WTC11 (cell line): ENCODE data around the gene MAPK12. TPM values are rescaled to one million over a fixed set of nuclear protein-coding genes. Genes with fewer than 3 reads are reported as not detected.

Source experiments
- CDX4 ChIP-seq: fragments of 250-450 bp; sonication (Bioruptor Pico); IDR thresholded peaks from 2 replicates; pipeline ENCODE4 v1.9.0; 2021; ENCODE audit warnings: moderate library complexity, mild to moderate bottlenecking, inconsistent platforms, borderline replicate concordance
- CTCF ChIP-seq: fragments of 200-600 bp; IDR thresholded peaks from 2 replicates; pipeline ENCODE4 v1.8.0; 2022; ENCODE audit warnings: antibody characterized with exemption
- ERG ChIP-seq: fragments of 250-450 bp; sonication (Bioruptor Pico); IDR thresholded peaks from 2 replicates; pipeline ENCODE4 v1.8.0; 2021; ENCODE audit warnings: mild to moderate bottlenecking
- FOXK1 ChIP-seq: sonication (generic); formaldehyde crosslinking; IDR thresholded peaks from 2 replicates; pipeline ENCODE4 v1.8.0; 2022; ENCODE audit warnings: mild to moderate bottlenecking, moderate library complexity, missing genetic modification reagents
- FOXP1 ChIP-seq: sonication (generic); formaldehyde crosslinking; IDR thresholded peaks from 2 replicates; pipeline ENCODE4 v1.8.0; 2022; ENCODE audit warnings: missing genetic modification reagents, mild to moderate bottlenecking, moderate library complexity, borderline replicate concordance
- HMGXB4 ChIP-seq: sonication (generic); formaldehyde crosslinking; IDR thresholded peaks from 2 replicates; pipeline ENCODE4 v1.8.1; 2023; ENCODE audit warnings: mild to moderate bottlenecking, moderate library complexity, missing genetic modification reagents
- MXD4 ChIP-seq: fragments of 250-450 bp; sonication (Bioruptor Pico); IDR thresholded peaks from 2 replicates; pipeline ENCODE4 v1.8.0; 2021; ENCODE audit warnings: mild to moderate bottlenecking, moderate library complexity, borderline replicate concordance
- NFYB ChIP-seq: sonication (generic); formaldehyde crosslinking; conservative IDR thresholded peaks from 2 replicates; pipeline ENCODE4 v1.8.0; 2022; ENCODE audit warnings: low read depth, missing genetic modification reagents
- NR3C1 ChIP-seq: sonication (generic); formaldehyde crosslinking; conservative IDR thresholded peaks from 2 replicates; pipeline ENCODE4 v1.8.1; 2023; ENCODE audit warnings: low read depth, mild to moderate bottlenecking, missing genetic modification reagents
- PRDM15 ChIP-seq: sonication (generic); formaldehyde crosslinking; IDR thresholded peaks from 2 replicates; pipeline ENCODE4 v1.8.0; 2022; ENCODE audit warnings: missing genetic modification reagents
- PRRX2 ChIP-seq: fragments of 250-450 bp; sonication (Bioruptor Pico); IDR thresholded peaks from 2 replicates; pipeline ENCODE4 v1.8.0; 2021; ENCODE audit warnings: mild to moderate bottlenecking
- STAT6 ChIP-seq: sonication (generic); formaldehyde crosslinking; conservative IDR thresholded peaks from 2 replicates; pipeline ENCODE4 v1.8.1; 2023; ENCODE audit warnings: mild to moderate bottlenecking, low read depth, missing genetic modification reagents, moderate library complexity
- ZNF425 ChIP-seq: fragments of 250-450 bp; sonication (Bioruptor Pico); conservative IDR thresholded peaks from 2 replicates; pipeline ENCODE4 v1.9.0; 2021; ENCODE audit warnings: mild to moderate bottlenecking
- total RNA-seq: library from RNA; stranded (reverse); gene quantifications from 3 replicates; pipeline ENCODE4 v1.2.3, GENCODE V29; 2021

The MAPK12 gene
- total RNA-seq, 1 experiment from 2014 or later = 31.0 TPM

- TF ChIP-seq STAT6 (CRISPR knock-in tag) = no peak
- no peak for TF ChIP-seq HMGXB4 (CRISPR knock-in tag)
- TF ChIP-seq CTCF = no peak
- TF ChIP-seq NFYB (CRISPR knock-in tag) = no peak
- TF ChIP-seq FOXP1 (CRISPR knock-in tag) = no peak
- TF ChIP-seq MXD4 (CRISPR knock-in tag) = no peak
- no peak for TF ChIP-seq ZNF425 (CRISPR knock-in tag)
- no peak for TF ChIP-seq CDX4
- TF ChIP-seq PRRX2 (CRISPR knock-in tag) = no peak
- no peak for TF ChIP-seq PRDM15
- TF ChIP-seq NR3C1 (CRISPR knock-in tag) = no peak
- TF ChIP-seq ERG (CRISPR knock-in tag) = no peak
- TF ChIP-seq FOXK1 (CRISPR knock-in tag) = no peak
Measured at GRCh38 chr22:50213263-50213662, 48.2 kb downstream of the MAPK12 start (continued).
